Endodermal cell (in vitro differentiated cells): ENCODE measurements around the gene NFATC1. TPM values are rescaled to one million over a fixed set of nuclear protein-coding genes. Genes with fewer than 3 reads are reported as not detected.

Source experiments
- DNase-seq: peaks from one replicate; pipeline ENCODE4 v3.0.0-alpha.2; 2017
- H3K27ac ChIP-seq: 2 replicates; pipeline ENCODE4 v1.5.1; 2013; ENCODE audit warnings: mild to moderate bottlenecking, low read depth, low read length, moderate library complexity
- H3K27me3 ChIP-seq: 2 replicates; pipeline ENCODE4 v1.6.1; 2013; ENCODE audit warnings: mild to moderate bottlenecking, low read length, moderate library complexity; ENCODE audit not compliant: insufficient read depth, control insufficient read depth, poor library complexity, severe bottlenecking
- H3K36me3 ChIP-seq: 2 replicates; pipeline ENCODE4 v1.7.0; 2013; ENCODE audit warnings: mild to moderate bottlenecking, low read length, moderate library complexity; ENCODE audit not compliant: control insufficient read depth, insufficient read depth
- H3K4me1 ChIP-seq: one replicate; pipeline ENCODE4 v1.7.0; 2013; ENCODE audit warnings: low read length; ENCODE audit not compliant: control insufficient read depth, insufficient read depth
- H3K4me3 ChIP-seq: 2 replicates; pipeline ENCODE4 v1.5.1; 2013; ENCODE audit warnings: mild to moderate bottlenecking, low read length, moderate library complexity
- H3K9ac ChIP-seq: 2 replicates; pipeline ENCODE4 v1.6.1; 2013; ENCODE audit warnings: mild to moderate bottlenecking, low read length, moderate library complexity; ENCODE audit not compliant: poor library complexity, severe bottlenecking; ENCODE audit errors: extremely low read depth
- H3K9me3 ChIP-seq: 2 replicates; pipeline ENCODE4 v1.6.1; 2013; ENCODE audit warnings: mild to moderate bottlenecking, low read length, moderate library complexity; ENCODE audit not compliant: control insufficient read depth
- H3K27ac Mint-ChIP-seq: 2 replicates; pipeline ENCODE4 v1.8.0; 2020; ENCODE audit warnings: mixed read lengths
- H3K27me3 Mint-ChIP-seq: 2 replicates; pipeline ENCODE4 v1.8.0; 2021; ENCODE audit warnings: mild to moderate bottlenecking, mixed read lengths; ENCODE audit not compliant: insufficient read depth
- H3K36me3 Mint-ChIP-seq: 2 replicates; pipeline ENCODE4 v1.8.0; 2020; ENCODE audit warnings: low read depth, mixed read lengths
- H3K4me1 Mint-ChIP-seq: 2 replicates; pipeline ENCODE4 v1.8.0; 2020; ENCODE audit warnings: mixed read lengths
- H3K4me3 Mint-ChIP-seq: 2 replicates; pipeline ENCODE4 v1.8.0; 2020; ENCODE audit warnings: mild to moderate bottlenecking, moderate library complexity, mixed read lengths
- H3K9me3 Mint-ChIP-seq: 2 replicates; pipeline ENCODE4 v1.8.0; 2020; ENCODE audit warnings: mild to moderate bottlenecking, mixed read lengths
- CTCF ChIP-seq: fragments of 200-600 bp; sonication (generic); conservative IDR thresholded peaks from 2 replicates; pipeline ENCODE4 v1.5.0; 2021; ENCODE audit warnings: antibody characterized with exemption, mild to moderate bottlenecking
- WGBS, 2 experiments: methylation state at CpG; one replicate each; pipeline versions ENCODE4 v1.1.5 to v1.1.7; 2013; ENCODE audit warnings: missing lambda C conversion rate in 2 of 2, mixed read lengths in 1 of 2; ENCODE audit not compliant: insufficient coverage in 1 of 2, insufficient read length in 1 of 2; 5-methylcytosine and 5-hydroxymethylcytosine counted together
- total RNA-seq, 2 donors: library from RNA; stranded (reverse); fragmentation: NEBNext Ultra II Directional in 1 of 2; extraction: Animal tissue kit (Norgen Biotek cat#: 25700) in 1 of 2; gene quantifications; 2 replicates in 1 of 2; 3 replicates in 1 of 2; pipeline ENCODE4 v1.2.1, GENCODE V29; 2021

NFATC1 gene
- total RNA-seq, 2 donors from 2014 or later, result 23.4 to 32.5 TPM

- H3K4me1 Mint-ChIP-seq, result no peaks in the 10 kb centered on the region
- no peak overlapping the region for H3K27ac ChIP-seq
- no peak for TF ChIP-seq CTCF
- peaks cover 6% of the 10 kb centered on the region for H3K36me3 ChIP-seq
- no peaks in the 10 kb centered on the region for H3K4me1 ChIP-seq
- no peaks in the 10 kb centered on the region for H3K9me3 ChIP-seq
- H3K27me3 Mint-ChIP-seq, result no peaks in the 10 kb centered on the region
- no peak overlapping the region for H3K4me3 Mint-ChIP-seq
- no peak overlapping the region for H3K27ac Mint-ChIP-seq
- WGBS, 2 experiments, result 95 to 97% methylated on average over 15 to 33 of the region's 33 CpGs
- H3K9me3 Mint-ChIP-seq, result no peaks in the 10 kb centered on the region
- DNase-seq, result no peak
- H3K36me3 Mint-ChIP-seq, result peaks cover 25% of the 10 kb centered on the region
- H3K4me3 ChIP-seq, result no peak overlapping the region
- H3K9ac ChIP-seq, result no peak overlapping the region
- no peaks in the 10 kb centered on the region for H3K27me3 ChIP-seq
Observed at GRCh38 chr18:79432376-79433120, 36.8 kb downstream of the NFATC1 start.

GRCh38 chr18:79433431-79433830 lies 37.7 kb downstream of the NFATC1 start:
- no peak overlapping the region for H3K4me3 Mint-ChIP-seq
- WGBS, 2 experiments, result 90 to 95% methylated on average over 20 to 27 of the region's 27 CpGs
- H3K27me3 ChIP-seq, result no peaks in the 10 kb centered on the region
- H3K9me3 Mint-ChIP-seq, result no peaks in the 10 kb centered on the region
- H3K9me3 ChIP-seq, result no peaks in the 10 kb centered on the region
- H3K36me3 ChIP-seq, result peaks cover 6% of the 10 kb centered on the region
- H3K27me3 Mint-ChIP-seq, result no peaks in the 10 kb centered on the region
- H3K4me3 ChIP-seq, result no peak overlapping the region
- peaks cover 28% of the 10 kb centered on the region for H3K36me3 Mint-ChIP-seq
- no peak overlapping the region for H3K9ac ChIP-seq
- H3K27ac ChIP-seq, result no peak overlapping the region
- DNase-seq, result no peak
- H3K4me1 Mint-ChIP-seq, result no peaks in the 10 kb centered on the region
- no peaks in the 10 kb centered on the region for H3K4me1 ChIP-seq
- no peak for TF ChIP-seq CTCF
- H3K27ac Mint-ChIP-seq, result no peak overlapping the region

- H3K27ac Mint-ChIP-seq, result peak overlapping the region; percentile 61
- no peak overlapping the region for H3K4me3 Mint-ChIP-seq
- Histone ChIP-seq H3K27me3 (no peaks in the 10 kb centered on the region), H3K9ac (no peak overlapping the region), H3K4me1 (no peaks in the 10 kb centered on the region), H3K4me3 (no peak overlapping the region), H3K36me3 (peaks cover 6% of the 10 kb centered on the region), H3K27ac (no peak overlapping the region), H3K9me3 (no peaks in the 10 kb centered on the region)
- no peaks in the 10 kb centered on the region for H3K4me1 Mint-ChIP-seq
- TF ChIP-seq CTCF, result no peak
- H3K36me3 Mint-ChIP-seq, result peaks cover 31% of the 10 kb centered on the region
- H3K9me3 Mint-ChIP-seq, result no peaks in the 10 kb centered on the region
- no peaks in the 10 kb centered on the region for H3K27me3 Mint-ChIP-seq
- WGBS, 2 experiments, result 92 to 94% methylated on average over 22 to 31 of the region's 31 CpGs
- DNase-seq, result no peak
Observed at GRCh38 chr18:79434607-79435401, 39.1 kb downstream of the NFATC1 start.
